Astrocyte of the spinal cord (primary cell): Measurements from ENCODE around the gene GNAO1.

Experiments used
- DNase-seq: peaks from one replicate; pipeline ENCODE4 v3.0.0; 2011; ENCODE audit warnings: low read depth, low spot score
- H3K4me3 ChIP-seq: 2 replicates; pipeline ENCODE4 v1.5.1; 2011; ENCODE audit warnings: low read depth, mild to moderate bottlenecking, low read length, moderate library complexity
- in situ Hi-C: cut with HindIII; loops from 2 replicates; pipeline ENCODE4 v1.10.0; 2017; ENCODE audit warnings: low sequenced_read_pairs
- TF ChIP-seq, protein P1 (sequence below): IDR thresholded peaks from 2 replicates; pipeline ENCODE4 v1.5.1; 2012; ENCODE audit warnings: low read depth, mild to moderate bottlenecking, low read length, inconsistent platforms

Gene GNAO1

GRCh38 chr16:56278196-56278855 is 87.0 kb downstream of the GNAO1 start:
- no peak overlapping the region for H3K4me3 ChIP-seq
- DNase-seq: no peak
- in situ Hi-C loops: no loop called here
- TF ChIP-seq, protein P1, sequence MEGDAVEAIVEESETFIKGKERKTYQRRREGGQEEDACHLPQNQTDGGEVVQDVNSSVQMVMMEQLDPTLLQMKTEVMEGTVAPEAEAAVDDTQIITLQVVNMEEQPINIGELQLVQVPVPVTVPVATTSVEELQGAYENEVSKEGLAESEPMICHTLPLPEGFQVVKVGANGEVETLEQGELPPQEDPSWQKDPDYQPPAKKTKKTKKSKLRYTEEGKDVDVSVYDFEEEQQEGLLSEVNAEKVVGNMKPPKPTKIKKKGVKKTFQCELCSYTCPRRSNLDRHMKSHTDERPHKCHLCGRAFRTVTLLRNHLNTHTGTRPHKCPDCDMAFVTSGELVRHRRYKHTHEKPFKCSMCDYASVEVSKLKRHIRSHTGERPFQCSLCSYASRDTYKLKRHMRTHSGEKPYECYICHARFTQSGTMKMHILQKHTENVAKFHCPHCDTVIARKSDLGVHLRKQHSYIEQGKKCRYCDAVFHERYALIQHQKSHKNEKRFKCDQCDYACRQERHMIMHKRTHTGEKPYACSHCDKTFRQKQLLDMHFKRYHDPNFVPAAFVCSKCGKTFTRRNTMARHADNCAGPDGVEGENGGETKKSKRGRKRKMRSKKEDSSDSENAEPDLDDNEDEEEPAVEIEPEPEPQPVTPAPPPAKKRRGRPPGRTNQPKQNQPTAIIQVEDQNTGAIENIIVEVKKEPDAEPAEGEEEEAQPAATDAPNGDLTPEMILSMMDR: no peak

DNA sequence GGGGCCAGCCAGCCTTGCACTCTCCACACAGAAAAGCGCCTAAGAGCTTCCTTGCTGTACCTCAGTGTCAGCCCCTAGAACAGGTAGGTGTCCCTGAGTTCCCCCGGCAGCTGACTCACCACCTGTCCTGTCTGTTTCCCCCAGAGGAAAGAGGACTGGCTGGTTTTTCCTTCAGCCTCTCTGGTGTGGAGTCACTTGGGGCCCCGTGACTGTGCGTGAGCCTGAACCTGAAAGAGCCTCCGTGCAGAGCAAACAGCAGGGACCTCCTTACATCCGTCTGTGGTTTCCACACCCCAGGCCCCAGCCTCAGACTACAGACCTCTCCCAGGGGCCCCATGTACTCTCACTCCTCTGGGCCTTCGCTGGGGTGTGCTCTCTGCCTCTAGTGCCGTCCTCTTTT is 87.8 kb downstream of the GNAO1 start:
- in situ Hi-C loops: no loop called here
- TF ChIP-seq, protein P1: no peak
- DNase-seq: no peak
- no peak overlapping the region for H3K4me3 ChIP-seq

- no peak overlapping the region for H3K4me3 ChIP-seq
- DNase-seq: no peak
- TF ChIP-seq, protein P1: no peak
- in situ Hi-C loops: no loop called here
Observed at GRCh38 chr16:56279914-56280313, 88.6 kb downstream of the GNAO1 start.

- no peak for DNase-seq
- TF ChIP-seq, protein P1: peak; percentile 41
- in situ Hi-C loops: no loop called here
- no peak overlapping the region for H3K4me3 ChIP-seq
Observed at GRCh38 chr16:56281249-56281805, 90.0 kb downstream of the GNAO1 start.

DNA sequence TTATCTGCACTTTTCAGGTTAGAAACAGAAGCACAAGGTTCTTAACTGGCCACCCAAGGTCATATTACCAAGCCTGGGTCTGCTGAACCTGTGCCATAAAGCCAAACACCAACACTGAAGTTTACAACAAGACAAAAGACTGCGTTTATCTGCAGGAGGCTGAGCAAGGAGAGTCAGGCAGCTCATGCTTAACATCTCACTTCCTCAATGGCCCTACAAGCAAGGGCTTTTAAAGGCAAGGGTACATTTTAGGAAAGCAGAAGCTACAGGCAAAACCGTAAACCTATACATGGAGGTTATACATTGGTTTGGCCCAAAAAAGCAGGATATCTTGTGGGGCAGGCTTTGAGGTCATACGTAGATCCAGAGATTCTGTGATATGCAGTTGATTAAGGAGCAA is 91.2 kb downstream of the GNAO1 start:
- in situ Hi-C loops: no loop called here
- TF ChIP-seq, protein P1: no peak
- H3K4me3 ChIP-seq: no peak overlapping the region
- DNase-seq: no peak

GRCh38 chr16:56284521-56284920 is 93.2 kb downstream of the GNAO1 start:
- TF ChIP-seq, protein P1: no peak
- no peak overlapping the region for H3K4me3 ChIP-seq
- in situ Hi-C loops: no loop called here
- DNase-seq: no peak
